NOMO-1 treated with dmso at 0.1 percent for 144 hours (cell line): ENCODE measurements around the gene PCDH15.

Experiments used
- DNase-seq: peaks from one replicate; lab custom pipeline; 2025; ENCODE audit not compliant: unreplicated experiment; lab: John Stamatoyannopoulos, UW

PCDH15 gene

GRCh38 chr10:53886325-53887300 lies 914.4 kb downstream of the PCDH15 start:
- no peak for DNase-seq

- DNase-seq = no peak
Measured at GRCh38 chr10:53864846-53865245, 936.2 kb downstream of the PCDH15 start.

- no peak for DNase-seq
Measured at GRCh38 chr10:53852450-53853175, 948.4 kb downstream of the PCDH15 start.

- DNase-seq = no peak
Measured at GRCh38 chr10:53846809-53847208, 954.2 kb downstream of the PCDH15 start.

GRCh38 chr10:53843736-53844362 lies 957.2 kb downstream of the PCDH15 start:
- no peak for DNase-seq

- no peak for DNase-seq
Measured at GRCh38 chr10:53841483-53842145, 959.4 kb downstream of the PCDH15 start.

- DNase-seq = no peak
Measured at GRCh38 chr10:53840653-53841052, 960.4 kb downstream of the PCDH15 start.

GRCh38 chr10:53839440-53840039 lies 961.5 kb downstream of the PCDH15 start:
- no peak for DNase-seq

- no peak for DNase-seq
Measured at GRCh38 chr10:53836638-53837037, 964.4 kb downstream of the PCDH15 start.

GRCh38 chr10:53833908-53834307 lies 967.1 kb downstream of the PCDH15 start:
- no peak for DNase-seq

GRCh38 chr10:53827261-53827660 lies 973.8 kb downstream of the PCDH15 start:
- no peak for DNase-seq

- no peak for DNase-seq
Measured at GRCh38 chr10:53808677-53809372, 992.2 kb downstream of the PCDH15 start.

GRCh38 chr10:53786236-53786900 lies 1014.7 kb downstream of the PCDH15 start:
- no peak for DNase-seq

GRCh38 chr10:53771701-53772100 lies 1029.3 kb downstream of the PCDH15 start:
- DNase-seq = no peak

- DNase-seq = no peak
Measured at GRCh38 chr10:53770903-53771302, 1030.1 kb downstream of the PCDH15 start.

GRCh38 chr10:53765311-53765710 lies 1035.7 kb downstream of the PCDH15 start:
- DNase-seq = no peak

GRCh38 chr10:53754596-53755250 lies 1046.3 kb downstream of the PCDH15 start:
- no peak for DNase-seq
